Measurements from ENCODE around the gene LRRC3. TPM values are rescaled to one million over a fixed set of nuclear protein-coding genes. Genes with fewer than 3 reads are reported as not detected.

LRRC3 gene
- total RNA-seq, 5 donors from 2014 or later (not counting 1 experiment from before 2014, with no cell fraction given) = 0.76 to 2.2 (median 0.98) TPM

DNA sequence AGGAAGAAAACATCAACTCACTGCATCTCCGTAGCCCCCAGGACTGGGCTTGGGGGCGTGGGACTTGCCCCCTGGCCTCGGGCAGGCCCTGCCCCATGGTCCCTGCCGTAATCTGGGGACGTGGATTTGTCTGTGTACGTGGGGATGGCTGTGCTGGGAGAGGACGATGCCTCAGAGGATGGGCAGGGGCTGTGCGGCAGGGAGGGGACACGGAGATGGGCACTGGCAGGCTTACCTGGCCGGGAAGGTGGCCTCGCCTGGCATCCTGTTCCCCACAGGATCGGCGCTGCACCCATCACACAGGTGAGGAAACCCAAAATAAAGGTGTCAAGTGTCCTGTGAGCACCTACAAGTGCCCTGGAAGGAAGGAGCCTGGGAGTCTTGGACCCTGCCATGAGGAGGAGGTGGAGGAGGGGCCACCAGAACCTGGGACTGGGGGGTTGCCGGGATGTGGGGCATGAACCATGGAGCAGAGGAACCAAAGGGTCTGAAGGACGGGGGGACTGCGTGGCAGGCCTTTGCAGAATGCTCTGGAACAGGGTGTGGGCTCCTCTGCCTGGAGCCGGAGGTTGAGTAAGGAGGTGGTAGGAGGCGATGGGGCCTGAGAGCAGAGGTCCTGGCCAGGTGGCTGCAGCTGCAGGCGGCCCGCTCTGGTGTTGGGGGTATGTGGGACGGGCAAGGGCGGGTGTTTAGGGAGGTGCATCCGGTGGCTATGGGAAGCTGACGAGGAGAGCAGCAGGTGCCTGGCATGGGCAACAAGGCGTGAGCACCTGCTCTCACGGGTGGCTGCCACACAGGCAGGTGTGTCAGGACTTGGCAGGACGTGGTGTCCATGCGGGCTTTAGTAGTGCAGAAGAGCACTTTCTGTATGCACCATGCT, 27.8 kb upstream of the LRRC3 start:
- CTCF ChIA-PET = no interaction called here

DNA sequence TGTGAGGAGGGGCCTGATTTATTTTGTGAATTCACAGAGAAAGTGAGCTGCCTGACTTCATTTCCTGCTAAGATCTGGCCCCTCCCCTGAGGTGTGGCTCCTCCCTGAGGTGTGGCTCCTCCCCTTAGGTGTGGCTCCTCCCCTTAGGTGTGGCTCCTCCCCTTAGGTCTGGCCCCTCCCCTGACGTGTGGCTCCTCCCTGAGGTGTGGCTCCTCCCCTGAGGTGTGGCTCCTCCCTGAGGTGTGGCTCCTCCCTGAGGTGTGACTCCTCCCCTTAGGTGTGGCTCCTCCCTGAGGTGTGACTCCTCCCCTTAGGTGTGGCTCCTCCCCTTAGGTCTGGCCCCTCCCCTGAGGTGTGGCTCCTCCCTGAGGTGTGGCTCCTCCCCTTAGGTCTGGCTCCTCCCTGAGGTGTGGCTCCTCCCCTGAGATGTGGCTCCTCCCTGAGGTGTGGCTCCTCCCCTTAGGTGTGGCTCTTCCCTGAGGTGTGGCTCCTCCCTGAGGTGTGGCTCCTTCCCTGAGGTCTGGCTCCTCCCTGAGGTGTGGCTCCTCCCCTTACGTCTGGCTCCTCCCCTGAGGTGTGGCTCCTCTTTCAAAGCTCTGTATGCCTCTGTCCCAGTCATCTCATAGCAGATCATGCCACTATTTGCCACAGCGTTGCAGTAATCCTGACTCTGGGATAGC, 26.9 kb upstream of the LRRC3 start:
- Mint-ChIP-seq H3K4me3 (no peak overlapping the region), H3K4me1 (no peaks in the 10 kb centered on the region), H3K36me3 (peaks cover 3% of the 10 kb centered on the region), H3K27me3 (no peaks in the 10 kb centered on the region), H3K9me3 (peaks cover 11 to 21% (median 20%) of the 10 kb centered on the region in 3 donors), H3K27ac (no peak overlapping the region)
- WGBS (ENCODE audit: insufficient coverage) = no CpG with 5 or more reads among the region's 3 CpGs
- Histone ChIP-seq H3K27ac (ENCODE audit: low read length) (no peak overlapping the region), H3K4me3 (ENCODE audit: control insufficient read depth in 1 of 2, extremely low read depth in 1 of 2, low read length in 1 of 2) (no peak overlapping the region), H3K36me3 (ENCODE audit: control insufficient read depth in 2 of 2, extremely low read depth in 1 of 2, insufficient read depth in 1 of 2, low read length in 1 of 2) (peaks cover 0 to 4% of the 10 kb centered on the region in 2 donors), H3K27me3 (replicated peaks in 1 of 2; ENCODE audit: control insufficient read depth in 2 of 2, extremely low read depth in 1 of 2, insufficient read depth in 2 of 2, low read length in 1 of 2) (peaks cover 0 to 2% of the 10 kb centered on the region in 2 experiments), H3K4me1 (ENCODE audit: control insufficient read depth in 1 of 2, extremely low read depth in 1 of 2, insufficient read depth in 2 of 2, low read length in 2 of 2) (no peaks in the 10 kb centered on the region), H3K9me3 (peaks cover 5% of the 10 kb centered on the region)
- ATAC-seq (replicated peaks in 1 of 4) (peak in 2 of 4 experiments; percentile 53 to 83), DNase-seq (peak in 33 of 35 experiments; percentile 18 to 72 (median 62))
- ChIA-PET CTCF (interaction anchor here in 1 of 2 donors (0.6 kb wide), 2 partner anchors 27 to 89 kb away, joined by 3 to 5 read pairs; partner anchors contain the start of gene CFAP410), POLR2A (interaction anchor here (0.7 kb wide), 2 partner anchors 365 to 945 kb away, joined by 3 to 14 read pairs; no protein-coding TSS in a partner anchor)

More for the DNA sequence above, 27.8 kb upstream of the LRRC3 start:
- POLR2A ChIA-PET = interaction anchor here in 1 of 2 donors (0.7 kb wide), 1 partner anchor 364 kb away, joined by 3 read pairs; no protein-coding TSS in a partner anchor
- H3K27me3 ChIP-seq (replicated peaks in 1 of 2; ENCODE audit: control insufficient read depth in 2 of 2, extremely low read depth in 1 of 2, insufficient read depth in 2 of 2, low read length in 1 of 2) = peaks cover 0 to 2% of the 10 kb centered on the region in 2 experiments
- Mint-ChIP-seq H3K27ac (peak overlapping the region in 1 of 2 donors; percentile 4), H3K4me3 (no peak overlapping the region), H3K36me3 (peaks cover 3% of the 10 kb centered on the region), H3K27me3 (no peaks in the 10 kb centered on the region), H3K9me3 (peaks cover 11 to 21% (median 20%) of the 10 kb centered on the region in 3 donors), H3K4me1 (no peaks in the 10 kb centered on the region)
- ATAC-seq (replicated peaks in 1 of 4) = peak in 1 of 4 experiments; percentile 20
- H3K9me3 ChIP-seq = peaks cover 5% of the 10 kb centered on the region
- no peak overlapping the region for H3K4me3 ChIP-seq (ENCODE audit: control insufficient read depth in 1 of 2, extremely low read depth in 1 of 2, low read length in 1 of 2)
- 96% methylated on average over 26 of the region's 28 CpGs for WGBS (ENCODE audit: insufficient coverage)
- no peaks in the 10 kb centered on the region for H3K36me3 ChIP-seq (ENCODE audit: control insufficient read depth in 2 of 2, extremely low read depth in 1 of 2, insufficient read depth in 1 of 2, low read length in 1 of 2)
- DNase-seq = peak in 1 of 35 experiments; percentile 22
- H3K27ac ChIP-seq (ENCODE audit: low read length) = no peak overlapping the region
- H3K4me1 ChIP-seq (ENCODE audit: control insufficient read depth in 1 of 2, extremely low read depth in 1 of 2, insufficient read depth in 2 of 2, low read length in 2 of 2) = no peaks in the 10 kb centered on the region

DNA sequence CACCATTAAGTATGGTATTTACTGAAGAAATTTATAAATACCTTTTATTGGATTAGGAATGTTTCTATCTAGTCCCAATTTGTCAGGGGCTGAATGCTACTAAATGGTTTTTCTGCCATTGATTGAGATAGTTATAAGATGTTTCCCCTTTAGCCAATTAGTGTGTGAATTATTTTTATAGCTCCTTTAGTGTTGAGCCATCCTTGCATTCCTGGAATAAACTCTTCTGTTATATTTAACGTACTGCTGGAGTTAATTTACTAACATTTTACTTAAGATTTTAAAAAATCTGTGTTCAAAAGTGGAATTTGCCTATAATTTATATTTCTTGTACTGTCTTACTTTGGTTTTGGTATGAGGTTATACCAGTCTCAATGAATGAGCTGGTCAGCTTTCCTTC, 25.4 kb upstream of the LRRC3 start:
- H3K27ac Mint-ChIP-seq = no peak overlapping the region
- H3K27me3 Mint-ChIP-seq = no peaks in the 10 kb centered on the region
- Histone ChIP-seq H3K27ac (ENCODE audit: low read length) (no peak overlapping the region), H3K36me3 (ENCODE audit: control insufficient read depth in 2 of 2, extremely low read depth in 1 of 2, insufficient read depth in 1 of 2, low read length in 1 of 2) (peaks cover 0 to 4% of the 10 kb centered on the region in 2 donors), H3K4me3 (ENCODE audit: control insufficient read depth in 1 of 2, extremely low read depth in 1 of 2, low read length in 1 of 2) (no peak overlapping the region), H3K27me3 (replicated peaks in 1 of 2; ENCODE audit: control insufficient read depth in 2 of 2, extremely low read depth in 1 of 2, insufficient read depth in 2 of 2, low read length in 1 of 2) (no peaks in the 10 kb centered on the region), H3K9me3 (peaks cover 5% of the 10 kb centered on the region), H3K4me1 (ENCODE audit: control insufficient read depth in 1 of 2, extremely low read depth in 1 of 2, insufficient read depth in 2 of 2, low read length in 2 of 2) (no peaks in the 10 kb centered on the region)
- no peak for DNase-seq
- no peaks in the 10 kb centered on the region for H3K4me1 Mint-ChIP-seq
- no CpG with 5 or more reads among the region's 1 CpG for WGBS (ENCODE audit: insufficient coverage)
- H3K9me3 Mint-ChIP-seq = peaks cover 11 to 21% (median 20%) of the 10 kb centered on the region in 3 donors
- no peak for ATAC-seq (replicated peaks in 1 of 4)
- ChIA-PET CTCF (no interaction called here), POLR2A (no interaction called here)
- H3K36me3 Mint-ChIP-seq = peaks cover 3% of the 10 kb centered on the region
- H3K4me3 Mint-ChIP-seq = no peak overlapping the region

DNA sequence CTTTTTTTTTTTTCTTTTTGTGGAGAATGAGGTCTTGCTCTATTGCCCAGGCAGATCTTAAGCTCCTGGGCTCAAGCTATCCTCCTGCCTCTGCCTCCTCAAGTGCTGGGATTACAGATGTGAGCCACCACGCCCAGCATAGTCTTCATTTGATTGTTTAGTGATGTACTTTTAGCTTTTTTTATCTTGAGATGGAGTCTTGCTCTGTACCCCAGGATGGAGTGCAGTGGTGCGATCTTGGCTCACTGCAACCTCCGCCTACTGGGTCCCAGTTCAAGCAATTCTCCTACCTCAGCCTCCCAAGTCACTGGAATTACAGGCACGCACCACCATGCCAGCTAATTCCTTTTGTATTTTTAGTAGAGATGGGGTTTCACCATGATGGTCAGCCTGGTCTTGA, 24.0 kb upstream of the LRRC3 start:
- no peaks in the 10 kb centered on the region for H3K4me1 ChIP-seq (ENCODE audit: control insufficient read depth in 1 of 2, extremely low read depth in 1 of 2, insufficient read depth in 2 of 2, low read length in 2 of 2)
- H3K27me3 ChIP-seq (replicated peaks in 1 of 2; ENCODE audit: control insufficient read depth in 2 of 2, extremely low read depth in 1 of 2, insufficient read depth in 2 of 2, low read length in 1 of 2) = peaks cover 0 to 4% of the 10 kb centered on the region in 2 experiments
- H3K4me3 Mint-ChIP-seq = no peak overlapping the region
- peak overlapping the region in 1 of 2 donors; percentile 6 for H3K4me3 ChIP-seq (ENCODE audit: control insufficient read depth in 1 of 2, extremely low read depth in 1 of 2, low read length in 1 of 2)
- H3K9me3 ChIP-seq = peaks cover 5% of the 10 kb centered on the region
- ATAC-seq (replicated peaks in 1 of 4) (no peak), DNase-seq (no peak)
- no peaks in the 10 kb centered on the region for H3K4me1 Mint-ChIP-seq
- H3K9me3 Mint-ChIP-seq = peaks cover 11 to 21% (median 20%) of the 10 kb centered on the region in 3 donors
- POLR2A ChIA-PET = interaction anchor here in 1 of 2 donors (0.7 kb wide), 1 partner anchor 536 kb away, joined by 6 read pairs; no protein-coding TSS in a partner anchor
- H3K36me3 Mint-ChIP-seq = peaks cover 3% of the 10 kb centered on the region
- no peak overlapping the region for H3K27ac Mint-ChIP-seq
- WGBS (ENCODE audit: insufficient coverage) = 60% methylated on average over 1 of the region's 4 CpGs
- no peaks in the 10 kb centered on the region for H3K27me3 Mint-ChIP-seq
- no peak overlapping the region for H3K27ac ChIP-seq (ENCODE audit: low read length)
- CTCF ChIA-PET = interaction anchor here in 1 of 2 donors (0.7 kb wide), 1 partner anchor 612 kb away, joined by 4 read pairs; no protein-coding TSS in a partner anchor
- H3K36me3 ChIP-seq (ENCODE audit: control insufficient read depth in 2 of 2, extremely low read depth in 1 of 2, insufficient read depth in 1 of 2, low read length in 1 of 2) = peaks cover 0 to 4% of the 10 kb centered on the region in 2 donors

DNA sequence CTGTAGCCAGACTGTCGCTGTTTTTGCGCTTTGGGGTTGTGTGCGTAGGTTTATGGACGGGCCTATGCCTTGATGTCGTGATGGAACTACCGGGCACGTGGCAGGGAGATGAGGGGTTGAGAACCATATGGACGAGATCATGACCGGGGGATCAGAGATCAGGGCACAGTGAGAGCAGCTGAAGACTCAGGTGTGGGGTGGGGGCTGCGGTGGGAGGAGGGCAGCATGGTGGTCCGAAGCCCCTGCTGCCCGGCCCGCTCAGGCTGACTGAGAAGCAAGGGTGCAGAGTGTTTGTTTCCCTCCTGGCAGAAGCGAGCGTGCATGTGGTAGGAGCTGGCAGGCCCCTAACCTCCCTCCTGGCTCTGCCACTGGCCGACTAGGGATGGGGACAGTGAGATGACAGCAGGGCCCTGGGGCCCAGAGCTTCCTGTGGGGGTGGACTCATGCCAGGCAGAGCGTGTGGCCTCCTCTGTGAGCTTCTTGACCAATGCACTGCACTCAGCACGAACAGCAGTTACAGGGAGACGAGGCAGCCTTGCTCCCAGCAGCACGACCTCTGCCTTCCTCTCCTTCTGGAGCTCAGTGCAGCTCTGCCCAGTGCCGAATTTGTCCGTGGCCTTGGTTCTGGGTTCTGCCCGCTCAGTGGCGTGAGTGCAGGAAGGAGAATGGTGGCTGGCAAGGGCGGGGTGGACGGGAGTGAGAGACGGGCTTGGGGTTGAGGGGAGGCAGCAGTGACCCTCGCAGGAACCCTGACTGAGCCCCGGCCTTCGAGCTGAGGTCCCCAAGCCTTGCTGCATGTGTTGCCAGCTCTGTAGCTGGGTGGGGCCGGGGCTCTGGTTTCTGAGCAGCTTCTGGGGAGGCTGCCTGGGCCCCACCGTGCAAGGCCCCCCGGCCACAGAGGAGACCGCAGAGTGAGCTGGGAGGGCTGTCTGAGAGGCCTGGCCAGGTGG, 22.2 kb upstream of the LRRC3 start:
- Histone ChIP-seq H3K36me3 (ENCODE audit: control insufficient read depth in 2 of 2, extremely low read depth in 1 of 2, insufficient read depth in 1 of 2, low read length in 1 of 2) (peaks cover 0 to 4% of the 10 kb centered on the region in 2 donors), H3K4me3 (ENCODE audit: control insufficient read depth in 1 of 2, extremely low read depth in 1 of 2, low read length in 1 of 2) (no peak overlapping the region), H3K4me1 (ENCODE audit: control insufficient read depth in 1 of 2, extremely low read depth in 1 of 2, insufficient read depth in 2 of 2, low read length in 2 of 2) (no peaks in the 10 kb centered on the region), H3K27me3 (replicated peaks in 1 of 2; ENCODE audit: control insufficient read depth in 2 of 2, extremely low read depth in 1 of 2, insufficient read depth in 2 of 2, low read length in 1 of 2) (peaks cover 0 to 11% of the 10 kb centered on the region in 2 experiments), H3K27ac (ENCODE audit: low read length) (no peak overlapping the region), H3K9me3 (peaks cover 5% of the 10 kb centered on the region)
- Mint-ChIP-seq H3K9me3 (peaks cover 11 to 21% (median 20%) of the 10 kb centered on the region in 3 donors), H3K4me1 (no peaks in the 10 kb centered on the region), H3K36me3 (peaks cover 3% of the 10 kb centered on the region), H3K4me3 (no peak overlapping the region), H3K27me3 (no peaks in the 10 kb centered on the region), H3K27ac (no peak overlapping the region)
- ChIA-PET POLR2A (no interaction called here), CTCF (no interaction called here)
- DNase-seq = peak in 1 of 35 experiments; percentile 22
- no peak for ATAC-seq (replicated peaks in 1 of 4)
- WGBS (ENCODE audit: insufficient coverage) = 92% methylated on average over 30 of the region's 34 CpGs
